SK-N-SH treated with all-trans-retinoic acid at 6 μM for 48 hours (cell line): ENCODE results near the gene SDHA.

Experiments used
- ATAC-seq: fragments of 200-7000 bp; cut with Tn5 transposase; 3 replicates; pipeline ENCODE4 v1.9.1; 2020; ENCODE audit warnings: mild to moderate bottlenecking, moderate library complexity
- ARNTL ChIP-seq: fragments of 450-650 bp; formaldehyde crosslinking; IDR thresholded peaks from 2 replicates; pipeline ENCODE4 v1.5.0; 2020; ENCODE audit warnings: low read depth, mild to moderate bottlenecking, moderate library complexity, borderline replicate concordance
- CREB5 ChIP-seq: fragments of 250-450 bp; sonication (Bioruptor Pico); IDR thresholded peaks from 2 replicates; pipeline ENCODE4 v1.5.1; 2020; ENCODE audit warnings: low read depth, mild to moderate bottlenecking, moderate library complexity
- CSDC2 ChIP-seq: fragments of 250-450 bp; sonication (Bioruptor Pico); IDR thresholded peaks from 2 replicates; pipeline ENCODE4 v1.5.0; 2020; ENCODE audit warnings: mild to moderate bottlenecking, moderate library complexity
- ESRRG ChIP-seq: fragments of 250-450 bp; sonication (Bioruptor Pico); IDR thresholded peaks from 2 replicates; pipeline ENCODE4 v1.6.1; 2021; ENCODE audit warnings: mild to moderate bottlenecking
- GLIS3 ChIP-seq: fragments of 250-450 bp; sonication (Bioruptor Pico); IDR thresholded peaks from 2 replicates; pipeline ENCODE4 v1.5.0; 2020; ENCODE audit warnings: mild to moderate bottlenecking, moderate library complexity
- ISL1 ChIP-seq: fragments of 250-450 bp; sonication (Bioruptor Pico); IDR thresholded peaks from 2 replicates; pipeline ENCODE4 v2.1.2; 2022; ENCODE audit warnings: mild to moderate bottlenecking, moderate library complexity
- OSR1 ChIP-seq: fragments of 250-450 bp; sonication (Bioruptor Pico); IDR thresholded peaks from 2 replicates; pipeline ENCODE4 v1.8.0; 2022; ENCODE audit warnings: moderate library complexity, mild to moderate bottlenecking, inconsistent platforms
- PATZ1 ChIP-seq: fragments of 250-450 bp; sonication (Bioruptor Pico); IDR thresholded peaks from 2 replicates; pipeline ENCODE4 v1.8.0; 2020; ENCODE audit warnings: mild to moderate bottlenecking, moderate library complexity, borderline replicate concordance
- POU6F1 ChIP-seq: fragments of 250-450 bp; sonication (Bioruptor Pico); IDR thresholded peaks from 2 replicates; pipeline ENCODE4 v1.8.0; 2021; ENCODE audit warnings: low read depth, mild to moderate bottlenecking, moderate library complexity, borderline replicate concordance
- PPARA ChIP-seq: fragments of 250-450 bp; sonication (Bioruptor Pico); IDR thresholded peaks from 2 replicates; pipeline ENCODE4 v1.5.0; 2020; ENCODE audit warnings: mild to moderate bottlenecking, borderline replicate concordance
- SNAI2 ChIP-seq: fragments of 250-450 bp; sonication (Bioruptor Pico); IDR thresholded peaks from 2 replicates; pipeline ENCODE4 v1.5.0; 2020; ENCODE audit warnings: mild to moderate bottlenecking, moderate library complexity
- TCF4 ChIP-seq: fragments of 250-450 bp; sonication (Bioruptor Pico); IDR thresholded peaks from 2 replicates; pipeline ENCODE4 v1.8.0; 2021; ENCODE audit warnings: mild to moderate bottlenecking, moderate library complexity, borderline replicate concordance
- TOX ChIP-seq: fragments of 250-450 bp; sonication (Bioruptor Pico); IDR thresholded peaks from 2 replicates; pipeline ENCODE4 v1.8.0; 2021; ENCODE audit warnings: mild to moderate bottlenecking, moderate library complexity, borderline replicate concordance
- TSHZ2 ChIP-seq: fragments of 250-450 bp; sonication (Bioruptor Pico); IDR thresholded peaks from 2 replicates; pipeline ENCODE4 v1.5.0; 2020; ENCODE audit warnings: mild to moderate bottlenecking, moderate library complexity
- ZC3H10 ChIP-seq: fragments of 250-450 bp; sonication (Bioruptor Pico); IDR thresholded peaks from 2 replicates; pipeline ENCODE4 v1.5.1; 2021; ENCODE audit warnings: mild to moderate bottlenecking, moderate library complexity
- ZFP3 ChIP-seq: fragments of 250-450 bp; sonication (Bioruptor Pico); IDR thresholded peaks from 2 replicates; pipeline ENCODE4 v1.5.0; 2020; ENCODE audit warnings: mild to moderate bottlenecking, moderate library complexity
- ZFP30 ChIP-seq: fragments of 450-650 bp; formaldehyde crosslinking; IDR thresholded peaks from 2 replicates; pipeline ENCODE4 v1.5.0; 2022; ENCODE audit warnings: mild to moderate bottlenecking, moderate library complexity
- ZNF565 ChIP-seq: fragments of 450-650 bp; formaldehyde crosslinking; conservative IDR thresholded peaks from 2 replicates; pipeline ENCODE4 v1.5.0; 2020; ENCODE audit warnings: low read depth, mild to moderate bottlenecking, moderate library complexity
- ZNF70 ChIP-seq: fragments of 450-650 bp; formaldehyde crosslinking; IDR thresholded peaks from 2 replicates; pipeline ENCODE4 v1.5.0; 2020; ENCODE audit warnings: mild to moderate bottlenecking, moderate library complexity
- ZNF8 ChIP-seq: fragments of 450-650 bp; formaldehyde crosslinking; IDR thresholded peaks from 2 replicates; pipeline ENCODE4 v1.5.0; 2020; ENCODE audit warnings: mild to moderate bottlenecking, moderate library complexity

SDHA gene

GRCh38 chr5:176296-176823 is 41.8 kb upstream of the SDHA start:
- TF ChIP-seq TSHZ2 (no peak), ZFP3 (CRISPR knock-in tag) (no peak), TOX (CRISPR knock-in tag) (no peak), ESRRG (CRISPR knock-in tag) (no peak), ISL1 (CRISPR knock-in tag) (no peak), OSR1 (CRISPR knock-in tag) (no peak), TCF4 (no peak), POU6F1 (CRISPR knock-in tag) (no peak), ZNF70 (CRISPR knock-in tag) (no peak), ZNF565 (CRISPR knock-in tag) (no peak), ZFP30 (CRISPR knock-in tag) (no peak), ZC3H10 (CRISPR knock-in tag) (no peak), ZNF8 (CRISPR knock-in tag) (no peak), GLIS3 (CRISPR knock-in tag) (no peak), CSDC2 (no peak)
- no peak for ATAC-seq

- no peak for TF ChIP-seq ARNTL
- no peak for TF ChIP-seq PPARA (CRISPR knock-in tag)
- no peak for TF ChIP-seq ZFP3 (CRISPR knock-in tag)
- TF ChIP-seq ZNF8 (CRISPR knock-in tag) = no peak
- no peak for TF ChIP-seq ISL1 (CRISPR knock-in tag)
- no peak for TF ChIP-seq ZC3H10 (CRISPR knock-in tag)
- no peak for TF ChIP-seq SNAI2
- no peak for TF ChIP-seq TCF4
- no peak for TF ChIP-seq ESRRG (CRISPR knock-in tag)
- TF ChIP-seq, all 23 proteins: peak for 0
- ATAC-seq = no peak
Measured at GRCh38 chr5:178110-178509, 40.0 kb upstream of the SDHA start.

- ATAC-seq = no peak
- TF ChIP-seq CREB5 (CRISPR knock-in tag) (no peak), PATZ1 (CRISPR knock-in tag) (no peak), GLIS3 (CRISPR knock-in tag) (no peak), PPARA (CRISPR knock-in tag) (no peak), ZNF70 (CRISPR knock-in tag) (no peak), TOX (CRISPR knock-in tag) (no peak), TCF4 (no peak), ZNF8 (CRISPR knock-in tag) (no peak), ZFP30 (CRISPR knock-in tag) (no peak), ISL1 (CRISPR knock-in tag) (no peak), OSR1 (CRISPR knock-in tag) (no peak)
Measured at GRCh38 chr5:179401-179800, 38.7 kb upstream of the SDHA start.

- ATAC-seq = no peak
- no peak for TF ChIP-seq TSHZ2
- TF ChIP-seq CREB5 (CRISPR knock-in tag) = no peak
- TF ChIP-seq ARNTL = no peak
- TF ChIP-seq SNAI2 = no peak
- no peak for TF ChIP-seq CSDC2
Measured at GRCh38 chr5:180286-180918, 37.7 kb upstream of the SDHA start.
